RWPE2 (cell line): ENCODE data around the gene SLC35F3.
A peak's percentile ranks its signal among the peaks of the same experiment; 100 is the strongest.

Experiments
- ATAC-seq: fragments of 200-7000 bp; cut with Tn5 transposase; 3 replicates; pipeline ENCODE4 v1.9.1; 2021; ENCODE audit warnings: low read depth
- DNase-seq: peaks from one replicate; pipeline ENCODE4 v3.0.0-alpha.2; 2020; ENCODE audit warnings: low spot score
- H3K27ac ChIP-seq: fragments of 450-650 bp; 2 replicates; pipeline ENCODE4 v1.5.1; 2017; ENCODE audit warnings: mild to moderate bottlenecking; ENCODE audit not compliant: poor library complexity, severe bottlenecking
- H3K27me3 ChIP-seq: fragments of 250-450 bp; sonication (Bioruptor Pico); 2 replicates; pipeline ENCODE4 v1.5.1; 2021; ENCODE audit warnings: mild to moderate bottlenecking, moderate library complexity; ENCODE audit not compliant: insufficient read depth, poor library complexity, severe bottlenecking
- H3K36me3 ChIP-seq: fragments of 250-450 bp; sonication (Bioruptor Pico); 2 replicates; pipeline ENCODE4 v1.5.1; 2020; ENCODE audit warnings: low read depth, mild to moderate bottlenecking, moderate library complexity
- H3K4me1 ChIP-seq: fragments of 250-450 bp; sonication (Bioruptor Pico); 2 replicates; pipeline ENCODE4 v1.5.1; 2021; ENCODE audit warnings: mild to moderate bottlenecking, moderate library complexity; ENCODE audit not compliant: insufficient read depth, poor library complexity, severe bottlenecking
- H3K4me3 ChIP-seq: fragments of 250-450 bp; sonication (Bioruptor Pico); 2 replicates; pipeline ENCODE4 v1.5.1; 2021; ENCODE audit warnings: mild to moderate bottlenecking, moderate library complexity; ENCODE audit not compliant: severe bottlenecking
- H3K9me3 ChIP-seq: fragments of 250-450 bp; sonication (Bioruptor Pico); 2 replicates; pipeline ENCODE4 v1.5.1; 2021; ENCODE audit warnings: mild to moderate bottlenecking, moderate library complexity; ENCODE audit not compliant: severe bottlenecking
- TF ChIP-seq, protein P1 (sequence below): fragments of 450-650 bp; IDR thresholded peaks from one replicate; pipeline ENCODE4 v1.5.1; 2017; ENCODE audit warnings: mild to moderate bottlenecking, moderate library complexity; ENCODE audit not compliant: poor library complexity, severe bottlenecking

The SLC35F3 gene

DNA sequence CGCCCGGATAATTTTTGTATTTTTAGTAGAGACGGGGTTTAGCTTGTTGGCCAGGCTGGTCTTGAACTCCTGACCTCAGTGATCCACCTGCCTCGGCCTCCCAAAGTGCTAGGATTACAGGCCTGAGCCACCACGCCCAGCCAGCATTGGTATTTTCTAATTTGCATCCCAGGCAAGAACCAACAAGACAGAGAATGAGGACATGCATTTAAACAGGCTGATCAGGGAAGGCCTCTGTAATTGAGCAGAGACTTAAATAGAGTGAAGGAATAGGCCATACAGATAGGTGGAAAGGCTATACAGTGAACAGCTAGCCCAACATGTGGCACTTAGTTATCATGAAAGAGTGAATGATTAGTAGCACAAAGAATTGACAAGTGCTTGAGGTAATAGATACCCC is 230.4 kb downstream of the SLC35F3 start:
- no peak overlapping the region for H3K27ac ChIP-seq
- no peak for DNase-seq
- no peak for ATAC-seq
- peaks cover 6% of the 10 kb centered on the region for H3K4me1 ChIP-seq
- no peak overlapping the region for H3K4me3 ChIP-seq
- TF ChIP-seq, protein P1, sequence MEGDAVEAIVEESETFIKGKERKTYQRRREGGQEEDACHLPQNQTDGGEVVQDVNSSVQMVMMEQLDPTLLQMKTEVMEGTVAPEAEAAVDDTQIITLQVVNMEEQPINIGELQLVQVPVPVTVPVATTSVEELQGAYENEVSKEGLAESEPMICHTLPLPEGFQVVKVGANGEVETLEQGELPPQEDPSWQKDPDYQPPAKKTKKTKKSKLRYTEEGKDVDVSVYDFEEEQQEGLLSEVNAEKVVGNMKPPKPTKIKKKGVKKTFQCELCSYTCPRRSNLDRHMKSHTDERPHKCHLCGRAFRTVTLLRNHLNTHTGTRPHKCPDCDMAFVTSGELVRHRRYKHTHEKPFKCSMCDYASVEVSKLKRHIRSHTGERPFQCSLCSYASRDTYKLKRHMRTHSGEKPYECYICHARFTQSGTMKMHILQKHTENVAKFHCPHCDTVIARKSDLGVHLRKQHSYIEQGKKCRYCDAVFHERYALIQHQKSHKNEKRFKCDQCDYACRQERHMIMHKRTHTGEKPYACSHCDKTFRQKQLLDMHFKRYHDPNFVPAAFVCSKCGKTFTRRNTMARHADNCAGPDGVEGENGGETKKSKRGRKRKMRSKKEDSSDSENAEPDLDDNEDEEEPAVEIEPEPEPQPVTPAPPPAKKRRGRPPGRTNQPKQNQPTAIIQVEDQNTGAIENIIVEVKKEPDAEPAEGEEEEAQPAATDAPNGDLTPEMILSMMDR: no peak
- no peaks in the 10 kb centered on the region for H3K36me3 ChIP-seq
- no peaks in the 10 kb centered on the region for H3K27me3 ChIP-seq
- no peaks in the 10 kb centered on the region for H3K9me3 ChIP-seq

DNA sequence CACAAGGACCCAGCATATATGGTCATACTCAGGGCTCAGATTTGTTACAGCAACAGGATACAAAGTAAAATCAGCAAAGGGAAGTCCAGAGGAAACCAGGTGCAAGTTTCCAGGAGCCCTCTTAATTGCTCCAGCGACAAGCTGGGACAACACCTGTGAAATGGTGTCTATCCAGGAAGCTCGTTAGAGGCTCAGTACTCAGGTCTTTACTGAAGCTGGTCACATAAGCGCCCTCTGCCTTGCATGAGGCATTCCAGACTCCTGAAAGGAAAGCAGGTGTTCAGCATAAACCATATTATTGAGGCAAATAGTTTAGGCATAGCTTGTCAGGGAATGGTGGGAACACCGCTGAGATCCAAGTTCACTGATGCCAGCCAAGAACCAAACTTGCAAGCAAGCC is 231.0 kb downstream of the SLC35F3 start:
- ATAC-seq: no peak
- H3K4me1 ChIP-seq: peaks cover 12% of the 10 kb centered on the region
- H3K9me3 ChIP-seq: no peaks in the 10 kb centered on the region
- H3K27ac ChIP-seq: no peak overlapping the region
- TF ChIP-seq, protein P1: no peak
- no peaks in the 10 kb centered on the region for H3K36me3 ChIP-seq
- H3K4me3 ChIP-seq: no peak overlapping the region
- DNase-seq: no peak
- no peaks in the 10 kb centered on the region for H3K27me3 ChIP-seq

DNA sequence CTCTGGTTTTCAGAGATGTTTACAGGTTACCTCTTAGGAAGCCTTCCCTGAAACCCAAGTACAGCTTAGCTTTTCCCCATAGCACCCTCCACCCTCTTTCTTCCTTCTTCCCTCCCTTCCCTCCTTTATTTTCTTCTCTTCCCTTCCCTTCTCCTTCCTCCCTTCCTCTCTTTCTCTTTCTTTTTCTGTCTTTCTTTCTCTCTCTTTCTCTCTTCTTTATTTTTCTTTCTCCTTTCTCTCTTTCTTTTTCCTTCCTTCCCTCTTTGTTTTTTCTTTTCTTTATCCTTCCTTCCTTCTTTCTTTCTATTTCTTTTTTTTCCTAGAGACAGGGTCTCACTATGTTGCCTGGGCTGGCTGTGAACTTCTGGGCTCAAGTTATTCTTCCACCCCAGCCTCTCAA is 231.6 kb downstream of the SLC35F3 start:
- H3K27ac ChIP-seq: no peak overlapping the region
- no peak overlapping the region for H3K4me3 ChIP-seq
- no peak for DNase-seq
- TF ChIP-seq, protein P1: no peak
- no peaks in the 10 kb centered on the region for H3K36me3 ChIP-seq
- ATAC-seq: no peak
- no peaks in the 10 kb centered on the region for H3K9me3 ChIP-seq
- H3K4me1 ChIP-seq: peaks cover 12% of the 10 kb centered on the region
- no peaks in the 10 kb centered on the region for H3K27me3 ChIP-seq

DNA sequence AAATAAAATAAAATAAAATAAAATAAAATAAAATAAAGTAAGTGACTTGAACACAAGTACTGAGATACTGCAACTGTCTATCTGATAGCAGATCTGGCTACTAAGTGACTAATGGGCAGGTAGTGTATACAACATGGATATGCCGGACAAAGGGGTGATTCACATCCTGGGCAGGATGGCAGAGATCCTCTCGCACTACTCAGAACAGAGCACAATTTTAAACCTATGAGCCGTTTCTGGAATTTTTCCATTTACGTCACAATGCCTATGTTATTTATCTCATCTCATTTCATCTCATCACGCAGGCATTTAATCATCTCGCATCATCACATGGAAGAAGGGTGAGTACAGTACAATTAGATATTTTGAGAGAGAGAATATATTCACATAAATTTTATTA is 235.5 kb downstream of the SLC35F3 start:
- ATAC-seq: peak; percentile 100

DNA sequence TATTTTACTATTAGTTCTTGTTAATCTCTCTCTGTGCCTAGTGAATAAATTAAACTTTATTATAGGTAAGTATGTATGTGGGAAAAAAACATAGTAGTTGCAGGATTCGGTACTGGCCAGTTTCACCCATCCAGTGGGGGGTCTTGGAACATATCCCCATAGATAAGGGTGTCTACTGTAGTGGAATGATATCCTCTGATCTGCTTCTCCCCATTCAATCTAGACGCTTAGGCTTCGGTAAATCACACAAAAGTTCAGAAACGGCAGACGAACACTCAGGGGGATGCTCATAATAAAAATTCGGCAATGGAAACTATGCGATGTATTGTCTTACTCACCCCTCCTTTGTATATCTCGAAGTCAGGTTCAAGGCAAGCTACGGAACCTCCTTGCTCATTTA is 235.9 kb downstream of the SLC35F3 start:
- Histone ChIP-seq H3K4me3 (no peak overlapping the region), H3K27me3 (no peaks in the 10 kb centered on the region), H3K36me3 (no peaks in the 10 kb centered on the region), H3K4me1 (peaks cover 12% of the 10 kb centered on the region), H3K27ac (peak overlapping the region; percentile 45), H3K9me3 (no peaks in the 10 kb centered on the region)
- ATAC-seq (no peak), DNase-seq (no peak)
- TF ChIP-seq, protein P1: no peak

More for the DNA sequence above, 235.5 kb downstream of the SLC35F3 start:
- Histone ChIP-seq H3K27me3 (no peaks in the 10 kb centered on the region), H3K4me3 (no peak overlapping the region), H3K36me3 (no peaks in the 10 kb centered on the region), H3K9me3 (no peaks in the 10 kb centered on the region), H3K27ac (peak overlapping the region; percentile 45), H3K4me1 (peaks cover 12% of the 10 kb centered on the region)
- peak; percentile 62 for DNase-seq
- TF ChIP-seq, protein P1: no peak
